ENCODE results near the gene DIPK2A. TPM values are rescaled to one million over a fixed set of nuclear protein-coding genes. Genes with fewer than 3 reads are reported as not detected.
A peak's percentile ranks its signal among the peaks of the same experiment; 100 is the strongest.

DIPK2A gene, protein sequence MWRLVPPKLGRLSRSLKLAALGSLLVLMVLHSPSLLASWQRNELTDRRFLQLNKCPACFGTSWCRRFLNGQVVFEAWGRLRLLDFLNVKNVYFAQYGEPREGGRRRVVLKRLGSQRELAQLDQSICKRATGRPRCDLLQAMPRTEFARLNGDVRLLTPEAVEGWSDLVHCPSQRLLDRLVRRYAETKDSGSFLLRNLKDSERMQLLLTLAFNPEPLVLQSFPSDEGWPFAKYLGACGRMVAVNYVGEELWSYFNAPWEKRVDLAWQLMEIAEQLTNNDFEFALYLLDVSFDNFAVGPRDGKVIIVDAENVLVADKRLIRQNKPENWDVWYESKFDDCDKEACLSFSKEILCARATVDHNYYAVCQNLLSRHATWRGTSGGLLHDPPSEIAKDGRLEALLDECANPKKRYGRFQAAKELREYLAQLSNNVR
- total RNA-seq (2012; rRNA removed) (14.0 and 31.7 TPM in 2 replicates), polyA plus RNA-seq (2012; rRNA removed) (9.3 and 15.5 TPM in 2 replicates), Bru-seq, nascent RNA (percentile 65 among the genes with signal in this experiment), BruChase-seq, experiment 1, labeled RNA remaining after a 6-hour chase (percentile 43 among the genes with signal in this experiment), BruChase-seq, experiment 2, labeled RNA remaining after a 2-hour chase (percentile 72 among the genes with signal in this experiment)
- polyA plus RNA-seq (2012; cell fraction: cytosol; rRNA removed): 4.7 and 4.8 TPM in 2 replicates
- 2.9 and 3.1 TPM in 2 replicates for polyA plus RNA-seq (2012; cell fraction: nucleus; rRNA removed; ENCODE audit: low replicate concordance)
- long read RNA-seq, full-length matches to known transcripts: 9 of 10 reads
- long read RNA-seq, partial matches to known transcripts: 0 of 10 reads
- long read RNA-seq, other reads (novel, unspliced or antisense): 1 of 10 reads

GRCh38 chr3:143971359-143972154 is at the start of gene DIPK2A:
Gene DIPK2A (plus strand): TSS chr3:143971823. CDS start chr3:143972333, 510 bp downstream.
- no peaks in the 10 kb centered on the region for H3K36me3 ChIP-seq (ENCODE audit: control insufficient read depth, insufficient read depth, low read length)
- peak within 1 kb of the TSS; percentile 96 for H2BK20ac ChIP-seq (ENCODE audit: low read depth, low read length)
- ATAC-seq (ENCODE audit: low read depth) (peak; percentile 79), DNase-seq (peak; percentile 93)
- POLR2A ChIA-PET (ENCODE audit: unreplicated experiment): interaction anchor here (0.5 to 1.4 kb wide), 4 partner anchors 36 to 741 kb away, joined by 3 to 9 read pairs (median 4); no protein-coding TSS in a partner anchor
- peak within 1 kb of the TSS; percentile 100 for H3K14ac ChIP-seq (replicated peaks; ENCODE audit: low read depth, low read length)
- no peaks in the 10 kb centered on the region for H3K9me1 ChIP-seq (ENCODE audit: insufficient read depth, low read length)
- CTCF ChIA-PET: interaction anchor here (0.6 to 1.2 kb wide), 5 partner anchors 14 to 1592 kb away, joined by 3 read pairs; no protein-coding TSS in a partner anchor
- intact Hi-C loops (cut with micrococcal nuclease) (loop anchor here (1.0 to 10.0 kb wide), 6 partner anchors 171 to 1796 kb away; no protein-coding TSS in a partner anchor), in situ Hi-C loops (cut with MboI; ENCODE audit: low sequenced_read_pairs) (no loop called here), dilution Hi-C loops (cut with HindIII; ENCODE audit: low sequenced_read_pairs, unreplicated experiment) (no loop called here)
- H3K27me3 ChIP-seq (ENCODE audit: control insufficient read depth, insufficient read depth, low read length): no peaks in the 10 kb centered on the region
- peak within 1 kb of the TSS; percentile 76 for H4K5ac ChIP-seq (ENCODE audit: low read depth, low read length)
- peak within 1 kb of the TSS; percentile 99 for H3K4ac ChIP-seq (ENCODE audit: low read depth, low read length)
- H2BK5ac ChIP-seq (ENCODE audit: low read depth, low read length, poor library complexity, severe bottlenecking): peak within 1 kb of the TSS; percentile 94
- peak within 1 kb of the TSS; percentile 93; the same call in 2 of the 3 replicates for H2BK15ac ChIP-seq (ENCODE audit: low read depth, low read length)
- peak within 1 kb of the TSS; percentile 82 for H3K18ac ChIP-seq (ENCODE audit: low read depth, low read length)
- peak within 1 kb of the TSS; percentile 51 for H3K4me3 ChIP-seq (ENCODE audit: insufficient read depth, low read depth, low read length)
- peak within 1 kb of the TSS; percentile 99 for H2AFZ ChIP-seq (replicated peaks; ENCODE audit: low read length, poor library complexity)
- BruUV-seq (replicated peaks): no TSS peak
- H3K4me2 ChIP-seq (ENCODE audit: low read depth, low read length): peak within 1 kb of the TSS; percentile 94
- peak within 1 kb of the TSS; percentile 89 for H3K9ac ChIP-seq (ENCODE audit: low read depth, low read length)
- H3K27ac ChIP-seq (ENCODE audit: insufficient read depth, low read length): peak within 1 kb of the TSS; percentile 86
- H3K4me1 ChIP-seq (ENCODE audit: control insufficient read depth, insufficient read depth, low read length): no peaks in the 10 kb centered on the region
- no peaks in the 10 kb centered on the region for H3K9me3 ChIP-seq (ENCODE audit: control insufficient read depth, insufficient read depth, low read length)
- H4K8ac ChIP-seq (ENCODE audit: low read depth in 2 of 2, low read length in 2 of 2): peak within 1 kb of the TSS; percentile 74 to 98
- H4K20me1 ChIP-seq (ENCODE audit: insufficient read depth, low read length): no peaks in the 10 kb centered on the region; the same call in 1 of the 2 replicates
- peaks cover 0 to 7% of the 10 kb centered on the region in 2 experiments; a peak in 2 of 4 replicates for H3K79me1 ChIP-seq (ENCODE audit: low read depth in 1 of 2, low read length in 2 of 2)
- peak within 1 kb of the TSS; percentile 94 for H4K91ac ChIP-seq (ENCODE audit: insufficient read depth, low read depth, low read length)
- 0% methylated on average over 1 of the region's 71 CpGs; no CpG with 5 or more reads in 1 of the 2 experiments for WGBS, 2 experiments (ENCODE audit: extremely low coverage in 2 of 2, insufficient read length in 1 of 2)
- peak within 1 kb of the TSS; percentile 96 for H3K56ac ChIP-seq (ENCODE audit: extremely low read depth, insufficient read depth, low read length)
- peak within 1 kb of the TSS; percentile 89 for H2AK9ac ChIP-seq (replicated peaks; ENCODE audit: low read depth, low read length, poor library complexity)
- H2AK5ac ChIP-seq (ENCODE audit: low read depth, low read length): peak within 1 kb of the TSS; percentile 52; the same call in 1 of the 2 replicates
- peak within 1 kb of the TSS; percentile 100 for H3K23ac ChIP-seq (ENCODE audit: low read depth, low read length)
- H2BK120ac ChIP-seq (ENCODE audit: low read depth, low read length): peak within 1 kb of the TSS; percentile 98
- no peak for TF ChIP-seq RAD21 (IDR thresholded peaks at IDR 0.05; ENCODE audit: low read length)
- TF ChIP-seq MXI1 (IDR thresholded peaks at IDR 0.05; ENCODE audit: borderline replicate concordance, low read depth, low read length): peak; percentile 47; the same call in 1 of the 2 replicates
- TF ChIP-seq, protein P1, sequence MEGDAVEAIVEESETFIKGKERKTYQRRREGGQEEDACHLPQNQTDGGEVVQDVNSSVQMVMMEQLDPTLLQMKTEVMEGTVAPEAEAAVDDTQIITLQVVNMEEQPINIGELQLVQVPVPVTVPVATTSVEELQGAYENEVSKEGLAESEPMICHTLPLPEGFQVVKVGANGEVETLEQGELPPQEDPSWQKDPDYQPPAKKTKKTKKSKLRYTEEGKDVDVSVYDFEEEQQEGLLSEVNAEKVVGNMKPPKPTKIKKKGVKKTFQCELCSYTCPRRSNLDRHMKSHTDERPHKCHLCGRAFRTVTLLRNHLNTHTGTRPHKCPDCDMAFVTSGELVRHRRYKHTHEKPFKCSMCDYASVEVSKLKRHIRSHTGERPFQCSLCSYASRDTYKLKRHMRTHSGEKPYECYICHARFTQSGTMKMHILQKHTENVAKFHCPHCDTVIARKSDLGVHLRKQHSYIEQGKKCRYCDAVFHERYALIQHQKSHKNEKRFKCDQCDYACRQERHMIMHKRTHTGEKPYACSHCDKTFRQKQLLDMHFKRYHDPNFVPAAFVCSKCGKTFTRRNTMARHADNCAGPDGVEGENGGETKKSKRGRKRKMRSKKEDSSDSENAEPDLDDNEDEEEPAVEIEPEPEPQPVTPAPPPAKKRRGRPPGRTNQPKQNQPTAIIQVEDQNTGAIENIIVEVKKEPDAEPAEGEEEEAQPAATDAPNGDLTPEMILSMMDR (conservative IDR thresholded peaks at IDR 0.05; ENCODE audit: low read depth, low read length): 0 out of 2 replicates have a peak, but pooled peaks have one; percentile 5
- TF ChIP-seq MAZ (IDR thresholded peaks at IDR 0.05; ENCODE audit: borderline replicate concordance, low read depth, low read length): peak; percentile 81
- no peak for TF ChIP-seq CHD1 (IDR thresholded peaks at IDR 0.05; ENCODE audit: low read depth, low read length)
- peak; percentile 97 for TF ChIP-seq POLR2A (IDR thresholded peaks at IDR 0.05; ENCODE audit: low read depth, low read length)
- TF ChIP-seq FOS (IDR thresholded peaks at IDR 0.05; ENCODE audit: low read depth, low read length): no peak
- TF ChIP-seq MAFK (IDR thresholded peaks at IDR 0.05; ENCODE audit: low read depth, low read length): no peak
- TF ChIP-seq, protein P2, sequence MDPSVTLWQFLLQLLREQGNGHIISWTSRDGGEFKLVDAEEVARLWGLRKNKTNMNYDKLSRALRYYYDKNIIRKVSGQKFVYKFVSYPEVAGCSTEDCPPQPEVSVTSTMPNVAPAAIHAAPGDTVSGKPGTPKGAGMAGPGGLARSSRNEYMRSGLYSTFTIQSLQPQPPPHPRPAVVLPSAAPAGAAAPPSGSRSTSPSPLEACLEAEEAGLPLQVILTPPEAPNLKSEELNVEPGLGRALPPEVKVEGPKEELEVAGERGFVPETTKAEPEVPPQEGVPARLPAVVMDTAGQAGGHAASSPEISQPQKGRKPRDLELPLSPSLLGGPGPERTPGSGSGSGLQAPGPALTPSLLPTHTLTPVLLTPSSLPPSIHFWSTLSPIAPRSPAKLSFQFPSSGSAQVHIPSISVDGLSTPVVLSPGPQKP (IDR thresholded peaks at IDR 0.05; ENCODE audit: borderline replicate concordance, low read depth, low read length): no peak
- TF ChIP-seq RFX5 (IDR thresholded peaks at IDR 0.05; ENCODE audit: low read depth, low read length): no peak

Data from IMR-90 (cell line).